GM18873 (cell line): ENCODE data around the gene DCC.

Experiments
- ATAC-seq: cut with Tn5 transposase; IDR thresholded peaks from one replicate; pipeline ENCODE4 v1.9.1; 2021; ENCODE audit warnings: mild to moderate bottlenecking, moderate library complexity, moderate number of reproducible peaks; ENCODE audit not compliant: unreplicated experiment, low FRiP score

Gene DCC

GRCh38 chr18:53139746-53140500 lies 799.9 kb downstream of the DCC start:
- no peak for ATAC-seq

- no peak for ATAC-seq
Observed at GRCh38 chr18:53142005-53142404, 802.0 kb downstream of the DCC start.

- ATAC-seq: no peak
Observed at GRCh38 chr18:53147472-53147871, 807.5 kb downstream of the DCC start.

- ATAC-seq: no peak
Observed at GRCh38 chr18:53148123-53148522, 808.1 kb downstream of the DCC start.

GRCh38 chr18:53152476-53152875 lies 812.5 kb downstream of the DCC start:
- ATAC-seq: no peak

- ATAC-seq: no peak
Observed at GRCh38 chr18:53153281-53153680, 813.3 kb downstream of the DCC start.

GRCh38 chr18:53153800-53154199 lies 813.8 kb downstream of the DCC start:
- ATAC-seq: no peak

GRCh38 chr18:53165770-53166169 lies 825.8 kb downstream of the DCC start:
- ATAC-seq: no peak

GRCh38 chr18:53169346-53169745 lies 829.3 kb downstream of the DCC start:
- no peak for ATAC-seq

- ATAC-seq: no peak
Observed at GRCh38 chr18:53191634-53192033, 851.6 kb downstream of the DCC start.

- no peak for ATAC-seq
Observed at GRCh38 chr18:53193870-53194269, 853.9 kb downstream of the DCC start.

GRCh38 chr18:53219853-53220252 lies 879.9 kb downstream of the DCC start:
- ATAC-seq: no peak

- no peak for ATAC-seq
Observed at GRCh38 chr18:53224128-53224778, 884.3 kb downstream of the DCC start.

- ATAC-seq: no peak
Observed at GRCh38 chr18:53225567-53226325, 885.7 kb downstream of the DCC start.

- ATAC-seq: no peak
Observed at GRCh38 chr18:53234610-53235009, 894.6 kb downstream of the DCC start.

- no peak for ATAC-seq
Observed at GRCh38 chr18:53241161-53241560, 901.2 kb downstream of the DCC start.

- no peak for ATAC-seq
Observed at GRCh38 chr18:53253789-53254188, 913.8 kb downstream of the DCC start.

- ATAC-seq: no peak
Observed at GRCh38 chr18:53254265-53254664, 914.3 kb downstream of the DCC start.

- ATAC-seq: no peak
Observed at GRCh38 chr18:53261241-53261640, 921.2 kb downstream of the DCC start.

GRCh38 chr18:53266850-53267249 lies 926.9 kb downstream of the DCC start:
- ATAC-seq: no peak

GRCh38 chr18:53268455-53268854 lies 928.5 kb downstream of the DCC start:
- ATAC-seq: no peak
